Upper lobe of left lung (tissue), 6 donors: ENCODE measurements around the gene BMP8A. TPM values are rescaled to one million over a fixed set of nuclear protein-coding genes. Genes with fewer than 3 reads are reported as not detected.
A peak's percentile ranks its signal among the peaks of the same experiment; 100 is the strongest.

ENCODE experiments used
- ATAC-seq, 2 donors: fragments of 200-7000 bp; cut with Tn5 transposase; one replicate each; pipeline ENCODE4 v1.9.1; 2022; ENCODE audit warnings: mild to moderate bottlenecking in 2 of 2, moderate library complexity in 2 of 2; ENCODE audit not compliant: low FRiP score in 2 of 2
- DNase-seq, 2 donors: peaks; one replicate each; pipeline ENCODE4 v3.0.0-alpha.2; 2019 to 2020
- H3K27ac ChIP-seq, 4 donors: fragments of 200-600 bp; sonication (generic); one replicate each; pipeline ENCODE4 v1.5.1; 2016 to 2019
- H3K27me3 ChIP-seq, 4 donors: fragments of 200-600 bp; sonication (generic); one replicate each; pipeline ENCODE4 v1.5.1; 2017 to 2019
- H3K36me3 ChIP-seq, 4 donors: fragments of 200-600 bp; sonication (generic); one replicate each; pipeline ENCODE4 v1.5.1; 2016 to 2019
- H3K4me1 ChIP-seq, 4 donors: fragments of 200-600 bp; sonication (generic); one replicate each; pipeline ENCODE4 v1.5.1; 2018 to 2019
- H3K4me3 ChIP-seq, 4 donors: fragments of 200-600 bp; sonication (generic); one replicate each; pipeline ENCODE4 v1.5.1; 2017 to 2019; ENCODE audit warnings: mild to moderate bottlenecking in 2 of 4, moderate library complexity in 1 of 4
- H3K9me3 ChIP-seq, 4 donors: fragments of 200-600 bp; sonication (generic); one replicate each; pipeline ENCODE4 v1.5.1; 2018 to 2019
- CTCF ChIP-seq, 6 experiments: fragments of 450-650 bp in 4 of 6; fragments of 200-600 bp in 2 of 6; sonication (generic) in 2 of 6; IDR thresholded peaks; one replicate each; pipeline ENCODE4 v1.5.1; 2016 to 2019; ENCODE audit warnings: antibody characterized with exemption in 6 of 6
- EP300 ChIP-seq, 4 donors: sonication (generic); formaldehyde crosslinking; IDR thresholded peaks; one replicate each; pipeline ENCODE4 v1.5.1; 2017; ENCODE audit warnings: antibody characterized with exemption in 4 of 4, control low read depth in 2 of 4
- POLR2A ChIP-seq, 4 donors: fragments of 450-650 bp; IDR thresholded peaks; one replicate each; pipeline ENCODE4 v1.5.1; 2016 to 2017; ENCODE audit warnings: antibody characterized with exemption in 4 of 4, mild to moderate bottlenecking in 2 of 4
- POLR2AphosphoS5 ChIP-seq, 2 donors: sonication (generic); formaldehyde crosslinking; IDR thresholded peaks; one replicate each; pipeline ENCODE4 v1.5.1; 2017; ENCODE audit warnings: antibody characterized with exemption in 2 of 2
- WGBS, 2 donors: methylation state at CpG; one replicate each; pipeline ENCODE4 v1.1.5; 2017 to 2018; 5-methylcytosine and 5-hydroxymethylcytosine counted together
- total RNA-seq, 6 donors: library from RNA; depleted of rRNA in 4 of 6; stranded (reverse); fragments of >200 nt in 4 of 6; gene quantifications; one replicate each; pipeline versions ENCODE4 v1.1.0 to v1.2.1, GENCODE V29; 2016 to 2021
- donor health status: DM: no; HTN: no; CAD: no; lungs with moderate emphysema.
- donor health status: DM: no; HTN: yes; CAD: no; lungs with severe emphysema.

BMP8A gene
- total RNA-seq, 6 donors from 2014 or later = 0.30 to 1.4 (median 0.88) TPM; not detected in 1

- no peaks in the 10 kb centered on the region for H3K9me3 ChIP-seq
- H3K36me3 ChIP-seq = peaks cover 45 to 97% (median 74%) of the 10 kb centered on the region in 4 donors
- no peaks in the 10 kb centered on the region for H3K27me3 ChIP-seq
- H3K4me1 ChIP-seq = no peaks in the 10 kb centered on the region
- DNase-seq (no peak), ATAC-seq (no peak)
- 89 to 94% methylated on average over 5 to 6 of the region's 6 CpGs for WGBS, 2 donors
- no peak for TF ChIP-seq POLR2A (IDR thresholded peaks at IDR 0.05)
- no peak for TF ChIP-seq POLR2AphosphoS5 (IDR thresholded peaks at IDR 0.05)
- no peak for TF ChIP-seq CTCF (IDR thresholded peaks at IDR 0.05)
- TF ChIP-seq EP300 (IDR thresholded peaks at IDR 0.05) = no peak
- no peak overlapping the region for H3K27ac ChIP-seq
- H3K4me3 ChIP-seq = no peak overlapping the region
Observed at GRCh38 chr1:39481289-39481688, 10.1 kb upstream of the BMP8A start.

GRCh38 chr1:39483276-39483675 lies 8.2 kb upstream of the BMP8A start:
- Histone ChIP-seq H3K4me3 (no peak overlapping the region), H3K9me3 (no peaks in the 10 kb centered on the region), H3K27ac (no peak overlapping the region), H3K4me1 (no peaks in the 10 kb centered on the region), H3K36me3 (peaks cover 45 to 96% (median 86%) of the 10 kb centered on the region in 4 donors), H3K27me3 (no peaks in the 10 kb centered on the region)
- TF ChIP-seq CTCF (IDR thresholded peaks at IDR 0.05) (no peak), EP300 (IDR thresholded peaks at IDR 0.05) (no peak), POLR2A (IDR thresholded peaks at IDR 0.05) (no peak), POLR2AphosphoS5 (IDR thresholded peaks at IDR 0.05) (no peak)
- 38 to 44% methylated on average over 1 of the region's 1 CpG for WGBS, 2 donors
- ATAC-seq (no peak), DNase-seq (no peak)

- H3K36me3 ChIP-seq = peaks cover 38 to 84% (median 77%) of the 10 kb centered on the region in 4 donors
- no peaks in the 10 kb centered on the region for H3K9me3 ChIP-seq
- DNase-seq = no peak
- H3K27me3 ChIP-seq = no peaks in the 10 kb centered on the region
- H3K4me1 ChIP-seq = no peaks in the 10 kb centered on the region
- no peak for TF ChIP-seq POLR2A (IDR thresholded peaks at IDR 0.05)
- no peak for TF ChIP-seq CTCF (IDR thresholded peaks at IDR 0.05)
- TF ChIP-seq POLR2AphosphoS5 (IDR thresholded peaks at IDR 0.05) = no peak
- no peak for TF ChIP-seq EP300 (IDR thresholded peaks at IDR 0.05)
- 92 to 95% methylated on average over 7 of the region's 7 CpGs for WGBS, 2 donors
- ATAC-seq = no peak
- H3K27ac ChIP-seq = peak overlapping the region in 1 of 4 donors; percentile 16
- no peak overlapping the region for H3K4me3 ChIP-seq
Observed at GRCh38 chr1:39484564-39484963, 6.9 kb upstream of the BMP8A start.

GRCh38 chr1:39485046-39485803 lies 6.2 kb upstream of the BMP8A start:
- no peak overlapping the region for H3K4me3 ChIP-seq
- TF ChIP-seq EP300 (IDR thresholded peaks at IDR 0.05) (no peak), CTCF (IDR thresholded peaks at IDR 0.05) (no peak), POLR2A (IDR thresholded peaks at IDR 0.05) (no peak), POLR2AphosphoS5 (IDR thresholded peaks at IDR 0.05) (no peak)
- no peak for ATAC-seq
- no peaks in the 10 kb centered on the region for H3K9me3 ChIP-seq
- H3K36me3 ChIP-seq = peaks cover 32 to 77% (median 70%) of the 10 kb centered on the region in 4 donors
- DNase-seq = peak in 1 of 2 donors; percentile 48
- H3K27ac ChIP-seq = peak overlapping the region in 2 of 4 donors; percentile 16 to 35
- no peaks in the 10 kb centered on the region for H3K4me1 ChIP-seq
- 89 to 91% methylated on average over 10 to 14 of the region's 14 CpGs for WGBS, 2 donors
- H3K27me3 ChIP-seq = no peaks in the 10 kb centered on the region
